Liver (tissue), 3 donors: ENCODE results near the gene MPND.

Experiments used
- ATF3 ChIP-seq: IDR thresholded peaks from 2 replicates; pipeline ENCODE4 v1.6.1; 2016; ENCODE audit warnings: antibody characterized with exemption
- CTCF ChIP-seq: fragments of 150-350 bp; IDR thresholded peaks from 2 replicates; pipeline ENCODE4 v1.5.1; 2017; ENCODE audit warnings: improper control_type of control experiment, low read depth, low read length; ENCODE audit not compliant: missing input control
- EGR1 ChIP-seq, 2 donors: IDR thresholded peaks; 2 replicates each; pipeline ENCODE4 v1.6.1; 2016 to 2018; ENCODE audit warnings: antibody characterized with exemption in 2 of 2, low read depth in 2 of 2
- FOXA1 ChIP-seq: IDR thresholded peaks from 2 replicates; pipeline ENCODE4 v1.6.1; 2016; ENCODE audit warnings: antibody characterized with exemption
- GABPA ChIP-seq, 2 donors: IDR thresholded peaks in 1 of 2; conservative IDR thresholded peaks in 1 of 2; 2 replicates each; pipeline ENCODE4 v1.6.1; 2016; ENCODE audit warnings: antibody characterized with exemption in 2 of 2, mild to moderate bottlenecking in 1 of 2, moderate library complexity in 1 of 2
- HNF4G ChIP-seq: IDR thresholded peaks from 2 replicates; pipeline ENCODE4 v1.6.1; 2016; ENCODE audit warnings: antibody characterized with exemption
- MAX ChIP-seq: IDR thresholded peaks from 2 replicates; pipeline ENCODE4 v1.6.1; 2016; ENCODE audit warnings: antibody characterized with exemption
- RAD21 ChIP-seq, 2 donors: IDR thresholded peaks; 2 replicates each; pipeline ENCODE4 v1.6.1; 2016; ENCODE audit warnings: antibody characterized with exemption in 2 of 2, mild to moderate bottlenecking in 2 of 2
- REST ChIP-seq: IDR thresholded peaks from 2 replicates; pipeline ENCODE4 v1.6.1; 2016; ENCODE audit warnings: antibody characterized with exemption, mild to moderate bottlenecking
- SP1 ChIP-seq: IDR thresholded peaks from 2 replicates; pipeline ENCODE4 v1.6.1; 2018; ENCODE audit warnings: antibody characterized with exemption, mild to moderate bottlenecking
- TAF1 ChIP-seq: conservative IDR thresholded peaks from 2 replicates; pipeline ENCODE4 v1.6.1; 2016; ENCODE audit warnings: antibody characterized with exemption, mild to moderate bottlenecking
- YY1 ChIP-seq: IDR thresholded peaks from 2 replicates; pipeline ENCODE4 v1.6.1; 2016; ENCODE audit warnings: antibody characterized with exemption, mild to moderate bottlenecking
- ZBTB33 ChIP-seq: IDR thresholded peaks from 2 replicates; pipeline ENCODE4 v1.6.1; 2016; ENCODE audit warnings: antibody characterized with exemption
- donor health status: healthy.
- donor health status: healthy.

- TF ChIP-seq CTCF (no peak), TAF1 (no peak), MAX (no peak), REST (no peak), SP1 (peak; percentile 44), RAD21 (IDR thresholded peaks at IDR 0.05) (no peak), ZBTB33 (no peak), ATF3 (no peak), YY1 (no peak), HNF4G (no peak), FOXA1 (no peak), EGR1 (IDR thresholded peaks at IDR 0.05; ENCODE audit: low read depth in 2 of 2) (no peak), GABPA (IDR thresholded peaks at IDR 0.05 in 1 of 2, conservative IDR thresholded peaks at IDR 0.05 in 1 of 2) (no peak)
Measured at GRCh38 chr19:4391701-4392483, 48.5 kb downstream of the MPND start.
